Keratinocyte (primary cell): Measurements from ENCODE around the gene REM1. TPM values are rescaled to one million over a fixed set of nuclear protein-coding genes. Genes with fewer than 3 reads are reported as not detected.

Source experiments
- DNase-seq: peaks from one replicate; pipeline ENCODE4 v3.0.0-alpha.2; 2011; ENCODE audit warnings: low read depth, missing footprints, low spot score
- FAIRE-seq: peaks from 2 replicates; lab custom pipeline; 2011; peaks lifted over from hg19 to GRCh38; lab: Jason Lieb, UNC
- H2AFZ ChIP-seq: 2 replicates; pipeline ENCODE4 v1.6.0; 2012; ENCODE audit warnings: low read length, control low read depth, inconsistent platforms; ENCODE audit not compliant: control insufficient read depth
- H3K27ac ChIP-seq: 2 replicates; pipeline ENCODE4 v1.5.1; 2011; ENCODE audit warnings: low read length; ENCODE audit not compliant: control insufficient read depth, insufficient read depth
- H3K27me3 ChIP-seq: 3 replicates; pipeline ENCODE4 v1.6.0; 2011; ENCODE audit warnings: low read length; ENCODE audit not compliant: control insufficient read depth, insufficient read depth; ENCODE audit errors: extremely low read depth
- H3K36me3 ChIP-seq, 2 experiments: 2 replicates in 1 of 2; 3 replicates in 1 of 2; pipeline ENCODE4 v1.5.1; 2011; ENCODE audit warnings: low read length in 2 of 2, mild to moderate bottlenecking in 1 of 2; ENCODE audit not compliant: control insufficient read depth in 2 of 2, insufficient read depth in 2 of 2; ENCODE audit errors: extremely low read depth in 1 of 2
- H3K4me1 ChIP-seq: 3 replicates; pipeline ENCODE4 v1.5.1; 2011; ENCODE audit warnings: low read length; ENCODE audit not compliant: control insufficient read depth, insufficient read depth; ENCODE audit errors: extremely low read depth
- H3K4me2 ChIP-seq: 3 replicates; pipeline ENCODE4 v1.6.0; 2011; ENCODE audit warnings: low read depth, low read length; ENCODE audit not compliant: control insufficient read depth, insufficient read depth; ENCODE audit errors: extremely low read depth
- H3K4me3 ChIP-seq, 3 experiments: fragments of 200-600 bp in 1 of 3; sonication (generic) in 1 of 3; 2 replicates in 2 of 3; 3 replicates in 1 of 3; pipeline ENCODE4 v1.5.1; 2011 to 2016; ENCODE audit warnings: low read length in 3 of 3, mild to moderate bottlenecking in 3 of 3, control low read depth in 2 of 3, inconsistent platforms in 1 of 3, low read depth in 1 of 3, mixed read lengths in 1 of 3, mixed run types in 1 of 3, moderate library complexity in 1 of 3; ENCODE audit not compliant: control insufficient read depth in 2 of 3, insufficient read depth in 2 of 3; ENCODE audit errors: extremely low read depth in 1 of 3
- H3K79me2 ChIP-seq: 2 replicates; pipeline ENCODE4 v1.6.0; 2012; ENCODE audit warnings: low read length; ENCODE audit not compliant: control insufficient read depth, insufficient read depth
- H3K9ac ChIP-seq: 3 replicates; pipeline ENCODE4 v1.6.0; 2011; ENCODE audit warnings: low read length; ENCODE audit not compliant: control insufficient read depth, insufficient read depth; ENCODE audit errors: extremely low read depth
- H3K9me1 ChIP-seq: 3 replicates; pipeline ENCODE4 v1.6.0; 2011; ENCODE audit warnings: low read length; ENCODE audit not compliant: control insufficient read depth, insufficient read depth; ENCODE audit errors: extremely low read depth
- H3K9me3 ChIP-seq: 2 replicates; pipeline ENCODE4 v1.5.1; 2012; ENCODE audit warnings: low read depth, low read length; ENCODE audit not compliant: control insufficient read depth
- H4K20me1 ChIP-seq: 3 replicates; pipeline ENCODE4 v1.6.0; 2011; ENCODE audit warnings: low read length; ENCODE audit not compliant: control insufficient read depth, insufficient read depth; ENCODE audit errors: extremely low read depth
- EZH2 ChIP-seq: IDR thresholded peaks from one replicate; pipeline ENCODE4 v1.6.1; 2012; ENCODE audit warnings: inconsistent platforms, mild to moderate bottlenecking, low read length, moderate library complexity
- dilution Hi-C: fragments of 300-500 bp; cut with MboI; formaldehyde crosslinking; loops from one replicate; pipeline ENCODE4 v1.7.0; 2020; ENCODE audit warnings: low sequenced_read_pairs; ENCODE audit not compliant: extremely low pct_ligation_motif_present
- polyA plus RNA-seq, 5 experiments: library from polyadenylated mRNA; depleted of rRNA in 3 of 5; stranded (reverse) in 3 of 5; stranded (forward) in 1 of 5; unstranded in 1 of 5; fragments of >200 nt; gene quantifications; 1 replicate in 1 of 5; 2 replicates in 3 of 5; 3 replicates in 1 of 5; pipeline versions ENCODE4 v1.2.1 to v1.2.3, GENCODE V29; 2011 to 2012; ENCODE audit warnings: missing spikeins in 2 of 5, low read depth in 1 of 5, low replicate concordance in 1 of 5
- TF ChIP-seq, protein P1 (sequence below), 3 experiments: IDR thresholded peaks in 1 of 3; conservative IDR thresholded peaks in 1 of 3; optimal IDR thresholded peaks in 1 of 3; 2 replicates in 2 of 3; 3 replicates in 1 of 3; pipeline versions ENCODE3 to v1.5.1; 2011; ENCODE audit warnings: low read length in 3 of 3, mild to moderate bottlenecking in 3 of 3, moderate library complexity in 2 of 3, control low read depth in 1 of 3, inconsistent platforms in 1 of 3; ENCODE audit not compliant: insufficient read depth in 2 of 3; ENCODE audit errors: extremely low read depth in 1 of 3

The REM1 gene
- polyA plus RNA-seq, 1 donor (not counting 4 experiments of a cell fraction or from before 2014, with no cell fraction given) = not detected

DNA sequence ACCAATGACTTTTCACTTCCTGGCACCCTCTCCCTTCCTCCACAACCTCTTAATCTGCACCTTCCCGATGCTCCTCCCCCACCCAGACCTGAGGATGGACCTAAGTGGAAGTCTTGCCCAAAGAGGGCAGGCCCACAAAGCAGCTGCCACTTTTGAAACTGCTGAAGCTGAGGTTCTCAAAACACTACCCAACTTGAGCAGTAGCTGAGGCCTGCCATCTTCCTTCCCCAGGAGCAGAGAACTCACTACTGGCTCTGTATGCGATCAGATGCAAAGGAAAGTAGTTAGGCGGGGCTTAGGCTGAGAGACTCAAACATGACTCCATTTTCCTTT is 40.7 kb downstream of the REM1 start:
- Histone ChIP-seq H3K27ac (peak overlapping the region; percentile 90), H3K27me3 (no peaks in the 10 kb centered on the region), H3K9me3 (no peaks in the 10 kb centered on the region), H3K36me3 (peaks cover 9 to 23% of the 10 kb centered on the region in 2 experiments), H3K4me3 (peak overlapping the region; percentile 88 to 96 (median 93)), H4K20me1 (peaks cover 6% of the 10 kb centered on the region), H3K4me1 (peaks cover 23% of the 10 kb centered on the region), H3K4me2 (peak overlapping the region; percentile 93), H3K9ac (peak overlapping the region; percentile 92), H3K79me2 (peaks cover 63% of the 10 kb centered on the region), H2AFZ (no peak overlapping the region), H3K9me1 (peaks cover 2% of the 10 kb centered on the region)
- no peak for DNase-seq
- FAIRE-seq = no peak
- TF ChIP-seq, protein P1, sequence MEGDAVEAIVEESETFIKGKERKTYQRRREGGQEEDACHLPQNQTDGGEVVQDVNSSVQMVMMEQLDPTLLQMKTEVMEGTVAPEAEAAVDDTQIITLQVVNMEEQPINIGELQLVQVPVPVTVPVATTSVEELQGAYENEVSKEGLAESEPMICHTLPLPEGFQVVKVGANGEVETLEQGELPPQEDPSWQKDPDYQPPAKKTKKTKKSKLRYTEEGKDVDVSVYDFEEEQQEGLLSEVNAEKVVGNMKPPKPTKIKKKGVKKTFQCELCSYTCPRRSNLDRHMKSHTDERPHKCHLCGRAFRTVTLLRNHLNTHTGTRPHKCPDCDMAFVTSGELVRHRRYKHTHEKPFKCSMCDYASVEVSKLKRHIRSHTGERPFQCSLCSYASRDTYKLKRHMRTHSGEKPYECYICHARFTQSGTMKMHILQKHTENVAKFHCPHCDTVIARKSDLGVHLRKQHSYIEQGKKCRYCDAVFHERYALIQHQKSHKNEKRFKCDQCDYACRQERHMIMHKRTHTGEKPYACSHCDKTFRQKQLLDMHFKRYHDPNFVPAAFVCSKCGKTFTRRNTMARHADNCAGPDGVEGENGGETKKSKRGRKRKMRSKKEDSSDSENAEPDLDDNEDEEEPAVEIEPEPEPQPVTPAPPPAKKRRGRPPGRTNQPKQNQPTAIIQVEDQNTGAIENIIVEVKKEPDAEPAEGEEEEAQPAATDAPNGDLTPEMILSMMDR (optimal IDR thresholded peaks at IDR 0.05 in 1 of 3, IDR thresholded peaks at IDR 0.05 in 1 of 3, conservative IDR thresholded peaks at IDR 0.05 in 1 of 3; ENCODE audit: extremely low read depth in 1 of 3, insufficient read depth in 2 of 3, low read length in 3 of 3) = no peak
- no peak for TF ChIP-seq EZH2
- dilution Hi-C loops = no loop called here

DNA sequence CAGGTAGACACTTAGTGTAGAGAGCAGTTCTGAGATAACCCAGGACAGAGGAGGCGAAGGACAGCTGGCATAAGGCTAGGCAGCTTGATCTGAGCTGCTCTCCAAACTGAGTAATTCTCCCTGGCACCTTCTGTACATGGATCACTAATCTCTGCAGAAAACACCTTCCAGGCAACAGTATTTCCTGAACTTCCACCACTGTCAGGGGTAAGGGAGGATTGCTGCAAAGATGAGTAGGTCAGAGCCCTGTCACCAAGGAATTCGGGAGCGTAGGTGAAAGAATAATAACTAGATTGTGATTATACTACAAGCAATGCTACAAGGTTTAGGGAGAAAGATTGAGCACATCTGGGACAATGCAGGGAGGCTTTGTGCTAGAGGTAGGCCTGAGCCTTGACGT is 41.1 kb downstream of the REM1 start:
- Histone ChIP-seq H3K4me1 (peaks cover 23% of the 10 kb centered on the region), H3K36me3 (peaks cover 10 to 23% of the 10 kb centered on the region in 2 experiments), H3K9me1 (peaks cover 2% of the 10 kb centered on the region), H3K79me2 (peaks cover 68% of the 10 kb centered on the region), H2AFZ (no peak overlapping the region), H4K20me1 (peaks cover 7% of the 10 kb centered on the region), H3K4me2 (peak overlapping the region; percentile 93), H3K9ac (peak overlapping the region; percentile 92), H3K27ac (peak overlapping the region; percentile 18), H3K4me3 (peak overlapping the region; percentile 88 to 96 (median 93)), H3K27me3 (no peaks in the 10 kb centered on the region), H3K9me3 (no peaks in the 10 kb centered on the region)
- TF ChIP-seq, protein P1 (optimal IDR thresholded peaks at IDR 0.05 in 1 of 3, IDR thresholded peaks at IDR 0.05 in 1 of 3, conservative IDR thresholded peaks at IDR 0.05 in 1 of 3; ENCODE audit: extremely low read depth in 1 of 3, insufficient read depth in 2 of 3, low read length in 3 of 3) = no peak
- TF ChIP-seq EZH2 = no peak
- dilution Hi-C loops = no loop called here
- FAIRE-seq (no peak), DNase-seq (no peak)
